Breast epithelium (tissue), 4 donors: ENCODE measurements around the gene SYNE2. TPM values are rescaled to one million over a fixed set of nuclear protein-coding genes. Genes with fewer than 3 reads are reported as not detected.
"Not testable (repeated sequence)": the region's sequence is repeated elsewhere in the genome, so short reads cannot be mapped to it uniquely, and the experiment has no call there.

Experiments
- DNase-seq, 2 donors: peaks; one replicate each; pipeline ENCODE4 v3.0.0-alpha.2; 2019; ENCODE audit warnings: low spot score in 2 of 2
- H3K27ac ChIP-seq, 2 donors: fragments of 200-600 bp; sonication (generic) in 1 of 2; one replicate each; pipeline ENCODE4 v1.5.1; 2016 to 2019; ENCODE audit warnings: mild to moderate bottlenecking in 1 of 2
- H3K27me3 ChIP-seq, 2 donors: fragments of 200-600 bp; sonication (generic) in 1 of 2; one replicate each; pipeline versions ENCODE4 v1.5.1 to v1.6.0; 2017 to 2019; ENCODE audit warnings: control low read depth in 1 of 2, mild to moderate bottlenecking in 1 of 2
- H3K36me3 ChIP-seq: fragments of 200-600 bp; one replicate; pipeline ENCODE4 v1.5.1; 2019
- H3K4me1 ChIP-seq, 2 donors: fragments of 200-600 bp; sonication (generic); one replicate each; pipeline ENCODE4 v1.5.1; 2016 to 2019; ENCODE audit warnings: control low read depth in 1 of 2
- H3K4me3 ChIP-seq, 3 donors: fragments of 200-600 bp; sonication (generic); 1 replicate in 2 of 3; 2 replicates in 1 of 3; pipeline ENCODE4 v1.5.1; 2016 to 2019; ENCODE audit warnings: mild to moderate bottlenecking in 3 of 3, moderate library complexity in 2 of 3
- H3K9me3 ChIP-seq, 2 donors: fragments of 200-600 bp; sonication (generic) in 1 of 2; one replicate each; pipeline ENCODE4 v1.5.1; 2016 to 2019; ENCODE audit warnings: control low read depth in 1 of 2
- POLR2A ChIP-seq: fragments of 450-650 bp; IDR thresholded peaks from one replicate; pipeline ENCODE4 v1.6.1; 2016; ENCODE audit warnings: antibody characterized with exemption, mild to moderate bottlenecking, moderate library complexity
- POLR2AphosphoS5 ChIP-seq, 3 donors: sonication (generic); formaldehyde crosslinking; IDR thresholded peaks; one replicate each; pipeline ENCODE4 v1.6.1; 2017; ENCODE audit warnings: antibody characterized with exemption in 3 of 3
- intact Hi-C: fragments of 100-400 bp; cut with DNase I; formaldehyde crosslinking; loops from one replicate; pipeline ENCODE4 v1.15.1; 2023; ENCODE audit warnings: low total_unique reads
- total RNA-seq, 3 donors: library from RNA; depleted of rRNA; stranded (reverse); fragments of >200 nt; gene quantifications; one replicate each; pipeline ENCODE4 v1.1.0, GENCODE V29; 2016
- TF ChIP-seq, protein P1 (sequence below), 3 donors: fragments of 450-650 bp; IDR thresholded peaks; one replicate each; pipeline ENCODE4 v1.5.1; 2016 to 2017; ENCODE audit warnings: antibody characterized with exemption in 3 of 3, mild to moderate bottlenecking in 3 of 3, moderate library complexity in 3 of 3

SYNE2 gene
- total RNA-seq, 3 donors from 2014 or later, result 81.4 to 308 (median 303) TPM

DNA sequence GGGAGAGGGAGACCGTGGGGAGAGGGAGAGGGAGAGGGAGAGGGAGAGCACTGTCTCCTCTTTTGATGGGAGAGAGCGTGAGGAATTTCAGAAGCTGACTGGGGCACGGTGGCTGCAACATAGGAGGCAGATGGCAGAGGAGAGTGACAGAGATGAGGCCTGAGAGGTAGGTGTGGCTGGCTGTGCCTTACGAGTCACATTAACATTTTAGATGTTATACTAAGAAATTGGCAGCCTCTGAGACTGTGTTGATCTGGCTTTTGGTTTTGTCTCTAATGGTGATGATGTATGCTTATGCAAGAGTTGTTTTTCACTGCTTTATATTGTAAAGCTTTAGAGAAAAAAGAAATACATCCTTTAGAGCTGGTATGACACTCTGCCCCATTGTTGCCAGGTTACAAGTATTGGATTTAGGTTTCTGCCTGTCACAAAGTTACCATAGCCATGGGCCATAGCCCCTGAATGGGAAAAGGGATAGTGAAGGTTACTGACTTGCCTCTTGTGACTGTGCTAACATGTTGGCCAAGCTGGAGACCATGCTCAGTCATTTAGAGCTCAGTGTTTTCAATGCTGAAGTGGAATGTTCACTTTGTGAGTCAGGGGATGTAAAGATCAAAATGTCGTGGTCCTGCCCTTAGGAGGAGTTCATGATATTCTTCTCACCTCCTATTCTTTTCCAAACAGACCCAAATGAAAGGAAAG, 186.2 kb downstream of the SYNE2 start:
- intact Hi-C loops, result no loop called here
- H3K27ac ChIP-seq, result no peak overlapping the region

DNA sequence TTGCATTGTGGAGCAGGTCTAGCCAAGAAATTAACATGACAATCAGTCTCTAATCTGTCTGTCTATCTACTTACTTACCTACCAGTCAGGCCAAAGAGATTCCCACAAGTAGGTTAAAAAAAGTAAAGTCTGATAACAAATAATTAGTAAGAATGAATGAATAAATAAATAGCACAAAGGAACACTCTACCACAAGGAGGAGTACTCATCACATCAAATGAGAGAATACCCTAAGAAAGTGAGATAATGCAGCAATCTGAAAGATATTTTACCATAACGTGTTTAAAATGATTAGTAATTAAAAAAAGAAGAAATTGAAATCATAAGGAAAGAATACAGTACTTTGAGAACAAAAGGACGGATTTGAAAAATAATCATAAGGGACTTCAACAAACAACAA, 187.2 kb downstream of the SYNE2 start:
- no peak for DNase-seq
- intact Hi-C loops, result no loop called here
- Histone ChIP-seq H3K27me3 (no peaks in the 10 kb centered on the region), H3K4me3 (no peak overlapping the region), H3K4me1 (no peaks in the 10 kb centered on the region), H3K9me3 (no peaks in the 10 kb centered on the region), H3K36me3 (no peaks in the 10 kb centered on the region), H3K27ac (no peak overlapping the region)
- TF ChIP-seq POLR2A, result no peak
- TF ChIP-seq, protein P1, sequence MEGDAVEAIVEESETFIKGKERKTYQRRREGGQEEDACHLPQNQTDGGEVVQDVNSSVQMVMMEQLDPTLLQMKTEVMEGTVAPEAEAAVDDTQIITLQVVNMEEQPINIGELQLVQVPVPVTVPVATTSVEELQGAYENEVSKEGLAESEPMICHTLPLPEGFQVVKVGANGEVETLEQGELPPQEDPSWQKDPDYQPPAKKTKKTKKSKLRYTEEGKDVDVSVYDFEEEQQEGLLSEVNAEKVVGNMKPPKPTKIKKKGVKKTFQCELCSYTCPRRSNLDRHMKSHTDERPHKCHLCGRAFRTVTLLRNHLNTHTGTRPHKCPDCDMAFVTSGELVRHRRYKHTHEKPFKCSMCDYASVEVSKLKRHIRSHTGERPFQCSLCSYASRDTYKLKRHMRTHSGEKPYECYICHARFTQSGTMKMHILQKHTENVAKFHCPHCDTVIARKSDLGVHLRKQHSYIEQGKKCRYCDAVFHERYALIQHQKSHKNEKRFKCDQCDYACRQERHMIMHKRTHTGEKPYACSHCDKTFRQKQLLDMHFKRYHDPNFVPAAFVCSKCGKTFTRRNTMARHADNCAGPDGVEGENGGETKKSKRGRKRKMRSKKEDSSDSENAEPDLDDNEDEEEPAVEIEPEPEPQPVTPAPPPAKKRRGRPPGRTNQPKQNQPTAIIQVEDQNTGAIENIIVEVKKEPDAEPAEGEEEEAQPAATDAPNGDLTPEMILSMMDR (IDR thresholded peaks at IDR 0.05), result no peak
- no peak for TF ChIP-seq POLR2AphosphoS5 (IDR thresholded peaks at IDR 0.05)

More for the DNA sequence above, 186.2 kb downstream of the SYNE2 start:
- Histone ChIP-seq H3K9me3 (no peaks in the 10 kb centered on the region), H3K4me1 (no peaks in the 10 kb centered on the region), H3K36me3 (no peaks in the 10 kb centered on the region), H3K4me3 (no peak overlapping the region), H3K27me3 (no peaks in the 10 kb centered on the region)
- TF ChIP-seq POLR2A, result no peak
- no peak for TF ChIP-seq POLR2AphosphoS5 (IDR thresholded peaks at IDR 0.05)
- TF ChIP-seq, protein P1 (IDR thresholded peaks at IDR 0.05), result no peak
- no peak for DNase-seq

DNA sequence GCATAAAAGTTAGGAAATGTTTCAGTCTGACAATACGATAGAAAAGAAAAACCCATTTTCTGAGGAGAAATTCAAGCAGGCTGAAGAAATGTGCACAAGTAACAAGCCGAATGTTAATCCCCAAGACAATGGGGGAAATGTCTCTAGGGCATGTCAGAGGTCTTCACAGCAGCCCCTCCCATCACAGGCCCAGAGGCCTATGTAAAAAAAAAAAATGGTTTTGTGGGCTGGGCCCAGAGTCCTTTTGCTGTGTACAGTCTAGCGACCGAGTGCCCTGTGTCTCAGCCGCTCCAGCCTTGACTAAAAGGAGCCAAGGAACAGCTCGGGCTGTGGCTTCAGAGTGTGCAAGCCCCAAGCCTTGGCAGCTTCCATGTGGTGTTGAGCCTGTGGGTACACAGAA, 190.5 kb downstream of the SYNE2 start:
- H3K27me3 ChIP-seq, H3K27ac ChIP-seq, H3K4me3 ChIP-seq, H3K9me3 ChIP-seq, DNase-seq, intact Hi-C loops, H3K4me1 ChIP-seq, H3K36me3 ChIP-seq: not testable (repeated sequence)

DNA sequence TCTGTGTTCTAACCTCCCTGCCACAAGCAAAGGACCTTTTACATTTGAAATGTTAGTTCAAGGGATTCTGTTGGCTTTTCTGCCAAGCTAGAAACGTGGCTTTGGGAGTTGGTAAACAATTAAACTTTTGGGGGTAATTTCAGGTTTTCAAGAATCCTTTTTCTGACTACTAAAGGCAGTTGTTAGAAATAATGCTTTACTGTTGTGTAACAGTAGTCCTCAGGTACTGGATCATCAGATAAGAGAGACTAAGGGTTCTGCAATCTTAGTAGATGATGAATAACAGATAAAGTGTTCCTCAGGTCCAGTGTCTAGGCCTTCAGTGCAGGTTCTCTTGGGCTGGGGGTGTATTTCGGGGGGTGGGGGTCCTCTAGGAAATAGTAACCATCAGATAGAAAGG, 192.3 kb downstream of the SYNE2 start:
- no peaks in the 10 kb centered on the region for H3K9me3 ChIP-seq
- H3K4me1 ChIP-seq, result no peaks in the 10 kb centered on the region
- no peaks in the 10 kb centered on the region for H3K36me3 ChIP-seq
- no peaks in the 10 kb centered on the region for H3K27me3 ChIP-seq
- TF ChIP-seq POLR2AphosphoS5 (IDR thresholded peaks at IDR 0.05) (no peak), POLR2A (no peak)
- TF ChIP-seq, protein P1 (IDR thresholded peaks at IDR 0.05), result no peak
- no peak overlapping the region for H3K27ac ChIP-seq
- H3K4me3 ChIP-seq, result no peak overlapping the region
- intact Hi-C loops, result no loop called here
- no peak for DNase-seq

DNA sequence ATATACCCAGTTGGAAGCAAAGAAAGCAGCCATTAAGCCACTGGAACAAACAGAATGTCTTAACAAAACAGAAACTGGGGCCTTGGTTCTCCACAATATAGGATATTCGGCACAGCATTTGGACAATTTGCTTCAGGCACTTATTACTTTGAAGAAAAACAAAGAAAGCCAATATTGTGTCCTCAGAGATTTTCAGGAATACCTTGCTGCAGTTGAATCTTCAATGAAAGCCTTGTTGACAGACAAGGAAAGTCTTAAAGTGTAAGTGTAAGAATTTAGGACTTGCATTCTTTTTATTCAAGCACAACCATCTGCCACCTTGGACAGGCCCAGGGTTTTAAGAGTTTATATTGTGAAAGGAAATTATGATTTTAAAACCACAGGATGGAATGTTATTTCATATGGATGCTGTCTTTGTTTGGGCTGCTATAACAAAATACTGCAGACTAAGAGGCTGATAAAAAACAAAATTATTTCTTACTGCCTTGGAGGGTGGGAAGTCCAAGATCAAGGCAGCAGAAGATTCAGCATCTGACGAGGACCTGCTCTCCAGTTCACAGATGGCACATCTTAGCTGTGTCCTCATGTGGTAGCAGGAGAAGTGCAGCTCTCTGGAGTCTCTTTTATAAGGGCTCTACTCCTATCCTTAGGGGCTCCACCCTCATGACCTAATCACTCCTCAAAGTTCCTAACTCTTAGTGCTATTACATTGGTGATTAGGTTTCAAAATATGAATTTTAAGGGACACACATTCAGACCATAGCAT, 197.0 kb downstream of the SYNE2 start:
- Histone ChIP-seq H3K36me3 (peaks cover 6% of the 10 kb centered on the region), H3K4me3 (no peak overlapping the region), H3K27me3 (no peaks in the 10 kb centered on the region), H3K27ac (no peak overlapping the region), H3K4me1 (no peaks in the 10 kb centered on the region), H3K9me3 (no peaks in the 10 kb centered on the region)
- intact Hi-C loops, result no loop called here
- TF ChIP-seq, protein P1 (IDR thresholded peaks at IDR 0.05), result no peak
- DNase-seq, result no peak
